Activated naive CD8-positive, alpha-beta T cell (primary cell): ENCODE results near the gene TCN2.

Experiments
- H3K27ac Mint-ChIP-seq: one replicate; pipeline ENCODE4 v1.8.0; 2021; ENCODE audit warnings: mixed read lengths
- H3K27me3 Mint-ChIP-seq: one replicate; pipeline ENCODE4 v1.8.0; 2021; ENCODE audit warnings: mixed read lengths
- H3K36me3 Mint-ChIP-seq: one replicate; pipeline ENCODE4 v1.8.0; 2021; ENCODE audit warnings: mixed read lengths
- H3K4me1 Mint-ChIP-seq: one replicate; pipeline ENCODE4 v1.8.0; 2021; ENCODE audit warnings: low read depth, mixed read lengths
- H3K4me3 Mint-ChIP-seq: one replicate; pipeline ENCODE4 v1.8.0; 2021; ENCODE audit warnings: mild to moderate bottlenecking, mixed read lengths
- H3K9me3 Mint-ChIP-seq: one replicate; pipeline ENCODE4 v1.8.0; 2021; ENCODE audit warnings: low read depth, mixed read lengths

Gene TCN2

DNA sequence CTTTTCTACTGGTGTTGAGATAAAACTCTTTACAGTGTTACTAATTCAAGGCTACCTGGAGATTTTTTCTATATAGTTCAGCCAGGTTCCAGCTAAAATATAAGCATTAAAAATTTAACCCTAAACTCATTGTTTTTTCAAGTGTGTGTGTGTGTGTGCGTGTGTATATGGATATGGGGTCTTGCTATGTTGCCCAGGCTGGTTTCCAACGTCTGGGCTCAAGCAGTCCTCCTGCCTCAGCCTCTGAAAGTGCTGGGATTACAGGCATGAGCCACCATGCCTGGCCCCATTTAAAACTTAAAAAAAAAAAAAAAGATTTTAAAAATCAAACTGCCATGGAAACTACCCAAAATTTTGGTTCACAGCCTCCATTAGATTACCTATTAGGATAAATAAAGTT is 10.8 kb upstream of the TCN2 start:
- H3K9me3 Mint-ChIP-seq = no peaks in the 10 kb centered on the region
- no peaks in the 10 kb centered on the region for H3K4me1 Mint-ChIP-seq
- H3K4me3 Mint-ChIP-seq = no peak overlapping the region
- H3K36me3 Mint-ChIP-seq = no peaks in the 10 kb centered on the region
- H3K27ac Mint-ChIP-seq = no peak overlapping the region
- H3K27me3 Mint-ChIP-seq = peaks cover 4% of the 10 kb centered on the region

DNA sequence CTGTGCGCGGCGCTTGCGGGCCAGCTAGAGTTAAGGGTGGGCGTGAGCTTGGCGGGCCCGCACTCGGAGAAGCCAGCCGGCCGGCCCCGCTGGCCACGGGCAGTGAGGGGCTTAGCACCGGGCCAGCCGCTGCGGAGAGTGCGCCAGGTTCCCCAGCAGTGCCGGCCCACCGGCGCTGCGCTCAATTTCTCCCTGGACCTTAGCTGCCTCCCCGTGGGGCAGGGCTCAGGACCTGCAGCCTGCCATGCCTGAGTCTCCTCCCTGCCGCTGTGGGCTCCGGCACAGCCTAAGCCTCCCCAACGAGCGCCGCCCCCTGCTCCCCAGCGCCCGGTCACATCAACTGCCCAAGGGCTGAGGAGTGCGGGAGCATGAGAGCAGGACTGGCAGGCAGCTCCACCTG is 10.1 kb upstream of the TCN2 start:
- Mint-ChIP-seq H3K4me3 (no peak overlapping the region), H3K27ac (no peak overlapping the region), H3K36me3 (no peaks in the 10 kb centered on the region), H3K4me1 (no peaks in the 10 kb centered on the region), H3K27me3 (peaks cover 4% of the 10 kb centered on the region), H3K9me3 (no peaks in the 10 kb centered on the region)

DNA sequence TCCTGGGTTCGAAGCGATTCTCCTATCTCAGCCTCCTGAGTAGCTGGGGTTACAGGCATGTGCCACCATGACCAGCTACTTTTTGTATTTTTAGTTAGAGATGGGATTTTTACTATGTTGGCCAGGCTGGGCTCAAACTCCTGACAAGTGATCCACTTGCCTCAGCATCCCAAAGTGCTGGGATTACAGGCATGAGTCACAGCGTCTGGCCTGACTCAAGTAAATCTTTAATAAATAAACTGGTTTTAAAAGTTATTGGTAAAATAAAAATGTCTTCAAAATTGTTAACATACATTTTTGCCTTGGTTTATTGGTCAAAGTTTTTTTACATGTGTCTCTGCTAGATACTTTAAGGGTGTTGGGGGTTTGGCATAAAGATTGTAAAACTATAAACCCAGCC is 8.0 kb upstream of the TCN2 start:
- peaks cover 2% of the 10 kb centered on the region for H3K27me3 Mint-ChIP-seq
- H3K9me3 Mint-ChIP-seq = no peaks in the 10 kb centered on the region
- no peak overlapping the region for H3K27ac Mint-ChIP-seq
- no peaks in the 10 kb centered on the region for H3K36me3 Mint-ChIP-seq
- peaks cover 1% of the 10 kb centered on the region for H3K4me1 Mint-ChIP-seq
- no peak overlapping the region for H3K4me3 Mint-ChIP-seq

DNA sequence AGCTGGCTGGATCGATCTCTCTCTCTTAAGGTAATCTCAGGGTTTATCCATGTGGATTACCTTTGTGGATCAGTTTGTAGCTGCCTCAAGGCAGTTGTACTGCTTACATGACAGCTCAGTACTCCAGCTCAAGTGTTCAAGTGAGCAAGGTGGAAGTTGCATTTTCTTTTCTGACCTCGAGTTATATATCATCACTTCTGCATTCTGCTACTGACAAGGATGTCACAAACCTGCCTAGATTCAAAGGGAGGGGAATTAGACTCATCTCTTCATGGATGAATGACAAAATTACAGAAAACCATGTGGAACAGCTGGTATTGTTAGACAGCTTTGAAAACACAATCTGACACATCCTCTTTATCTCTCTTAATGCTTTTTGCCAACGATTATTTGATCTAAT is 6.1 kb upstream of the TCN2 start:
- no peak overlapping the region for H3K27ac Mint-ChIP-seq
- no peak overlapping the region for H3K4me3 Mint-ChIP-seq
- H3K4me1 Mint-ChIP-seq = peaks cover 6% of the 10 kb centered on the region
- no peaks in the 10 kb centered on the region for H3K36me3 Mint-ChIP-seq
- H3K27me3 Mint-ChIP-seq = peaks cover 2% of the 10 kb centered on the region
- no peaks in the 10 kb centered on the region for H3K9me3 Mint-ChIP-seq

DNA sequence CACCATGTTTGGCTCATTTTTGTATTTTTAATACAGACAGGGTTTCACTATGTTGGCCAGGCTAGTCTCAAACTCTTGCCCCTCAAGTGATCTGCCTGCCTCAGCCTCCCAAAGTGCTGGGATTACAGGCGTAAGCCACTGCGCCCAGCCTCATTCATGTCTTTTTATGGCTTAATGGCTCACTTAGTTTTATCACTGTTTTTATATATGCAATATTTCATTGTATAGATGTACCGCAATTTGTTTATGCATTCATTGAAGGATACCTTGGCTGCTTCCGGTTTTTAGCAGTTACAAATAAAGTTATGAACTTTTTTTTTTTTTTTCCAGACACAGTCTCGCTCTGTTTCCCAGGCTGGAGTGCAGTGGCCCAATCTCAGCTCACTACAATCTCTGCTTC is 5.5 kb upstream of the TCN2 start:
- Mint-ChIP-seq H3K4me1 (peaks cover 9% of the 10 kb centered on the region), H3K4me3 (no peak overlapping the region), H3K27ac (no peak overlapping the region), H3K9me3 (no peaks in the 10 kb centered on the region), H3K27me3 (peaks cover 2% of the 10 kb centered on the region), H3K36me3 (no peaks in the 10 kb centered on the region)

DNA sequence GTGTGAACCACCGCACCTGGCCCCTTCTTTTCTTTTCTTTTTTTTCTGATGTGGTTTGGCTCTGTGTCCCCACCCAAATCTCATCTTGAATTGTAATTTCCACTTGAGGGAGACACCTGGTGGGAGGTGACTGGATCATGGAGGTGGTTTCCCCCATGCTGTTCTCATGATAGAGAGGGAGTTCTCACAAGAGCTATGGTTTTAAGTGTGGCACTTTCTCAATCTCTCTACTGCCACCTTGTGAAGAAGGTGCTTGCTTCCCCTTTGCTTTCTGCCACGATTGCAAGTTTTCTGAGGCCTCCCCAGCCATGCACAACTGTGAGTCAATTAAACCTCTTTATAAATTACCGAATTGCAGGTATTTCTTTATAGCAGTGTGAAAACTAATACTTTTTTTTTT is 4.9 kb upstream of the TCN2 start:
- Mint-ChIP-seq H3K9me3 (no peaks in the 10 kb centered on the region), H3K4me3 (no peak overlapping the region), H3K4me1 (peaks cover 13% of the 10 kb centered on the region), H3K27me3 (peaks cover 2% of the 10 kb centered on the region), H3K36me3 (no peaks in the 10 kb centered on the region), H3K27ac (no peak overlapping the region)

DNA sequence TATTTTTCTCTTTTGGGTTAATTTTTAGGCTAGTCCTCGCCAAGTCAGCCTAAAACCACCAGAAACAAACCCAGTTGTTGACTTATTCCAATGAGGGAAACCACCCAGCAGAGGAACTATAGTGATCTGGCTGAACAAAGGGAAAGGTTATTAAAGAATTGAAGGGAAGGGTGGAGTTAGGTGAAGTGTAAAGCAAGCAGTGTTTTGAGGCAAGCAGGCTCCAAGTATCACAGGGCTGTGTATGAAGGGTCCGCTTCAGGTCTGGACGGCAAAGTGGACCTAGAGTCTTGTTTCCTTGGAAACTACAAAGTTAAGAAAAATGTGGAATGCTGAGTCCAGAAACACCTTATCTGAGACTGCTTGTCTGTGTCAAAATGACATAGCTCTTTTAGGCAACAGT is 3.2 kb upstream of the TCN2 start:
- H3K4me3 Mint-ChIP-seq = no peak overlapping the region
- no peaks in the 10 kb centered on the region for H3K9me3 Mint-ChIP-seq
- no peak overlapping the region for H3K27ac Mint-ChIP-seq
- H3K36me3 Mint-ChIP-seq = no peaks in the 10 kb centered on the region
- peaks cover 19% of the 10 kb centered on the region for H3K4me1 Mint-ChIP-seq
- H3K27me3 Mint-ChIP-seq = no peaks in the 10 kb centered on the region

DNA sequence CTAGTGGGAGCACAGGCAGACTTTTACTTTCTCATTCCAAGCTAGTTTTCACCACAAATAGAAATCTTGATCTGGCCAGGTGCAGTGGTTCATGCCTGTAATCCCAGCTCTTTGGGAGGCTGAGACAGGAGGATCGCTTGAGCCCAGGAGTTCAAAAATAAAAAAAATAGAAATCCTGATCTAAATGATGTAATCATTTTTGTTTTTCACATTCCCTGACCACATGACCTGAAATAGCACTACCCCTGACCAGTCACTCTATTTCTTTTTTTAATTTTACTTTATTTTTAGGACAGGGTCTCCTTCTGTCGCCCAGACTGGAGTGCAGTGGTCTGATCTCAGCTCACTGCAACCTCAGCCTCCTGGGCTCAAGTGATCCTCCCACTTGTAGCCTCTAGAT is 2.3 kb upstream of the TCN2 start:
- H3K36me3 Mint-ChIP-seq = no peaks in the 10 kb centered on the region

DNA sequence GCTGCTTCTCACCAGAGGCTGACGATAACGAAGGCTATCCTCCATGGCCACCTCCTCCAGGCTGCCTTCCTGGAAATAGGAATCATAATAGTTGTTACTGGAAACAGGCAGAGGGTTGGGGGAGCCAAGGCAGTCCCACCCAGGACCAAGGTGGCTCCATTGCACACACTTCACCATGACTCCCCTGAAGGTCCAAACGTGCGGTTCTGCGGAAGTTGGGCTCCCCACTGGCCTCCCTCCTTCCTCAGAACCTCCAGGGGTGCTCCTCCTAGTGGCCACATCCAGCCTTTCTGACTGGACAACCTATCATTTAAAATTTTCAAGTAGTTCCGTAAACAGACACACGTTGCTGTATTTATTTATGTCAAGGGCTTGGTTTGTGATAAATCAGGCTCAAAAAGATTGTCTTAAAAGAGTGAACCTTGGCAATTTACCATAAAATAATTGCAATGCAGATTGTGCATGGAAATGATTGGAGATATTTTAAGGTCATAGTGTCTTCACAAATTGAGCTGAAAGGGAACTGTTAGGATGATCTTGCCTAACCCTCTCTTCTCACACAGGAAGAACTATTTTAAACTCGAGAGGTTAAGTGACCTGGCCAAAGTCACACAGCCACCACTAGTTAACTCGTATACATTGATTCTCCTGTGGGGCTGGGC is 1.4 kb upstream of the TCN2 start:
- H3K36me3 Mint-ChIP-seq = no peaks in the 10 kb centered on the region
- H3K27me3 Mint-ChIP-seq = no peaks in the 10 kb centered on the region
- peaks cover 21% of the 10 kb centered on the region for H3K4me1 Mint-ChIP-seq
- H3K27ac Mint-ChIP-seq = no peak overlapping the region
- H3K9me3 Mint-ChIP-seq = no peaks in the 10 kb centered on the region
- peak overlapping the region; percentile 70 for H3K4me3 Mint-ChIP-seq

More for the DNA sequence above, 2.3 kb upstream of the TCN2 start:
- Mint-ChIP-seq H3K4me3 (no peak overlapping the region), H3K4me1 (peaks cover 21% of the 10 kb centered on the region), H3K27me3 (no peaks in the 10 kb centered on the region), H3K27ac (no peak overlapping the region), H3K9me3 (no peaks in the 10 kb centered on the region)

DNA sequence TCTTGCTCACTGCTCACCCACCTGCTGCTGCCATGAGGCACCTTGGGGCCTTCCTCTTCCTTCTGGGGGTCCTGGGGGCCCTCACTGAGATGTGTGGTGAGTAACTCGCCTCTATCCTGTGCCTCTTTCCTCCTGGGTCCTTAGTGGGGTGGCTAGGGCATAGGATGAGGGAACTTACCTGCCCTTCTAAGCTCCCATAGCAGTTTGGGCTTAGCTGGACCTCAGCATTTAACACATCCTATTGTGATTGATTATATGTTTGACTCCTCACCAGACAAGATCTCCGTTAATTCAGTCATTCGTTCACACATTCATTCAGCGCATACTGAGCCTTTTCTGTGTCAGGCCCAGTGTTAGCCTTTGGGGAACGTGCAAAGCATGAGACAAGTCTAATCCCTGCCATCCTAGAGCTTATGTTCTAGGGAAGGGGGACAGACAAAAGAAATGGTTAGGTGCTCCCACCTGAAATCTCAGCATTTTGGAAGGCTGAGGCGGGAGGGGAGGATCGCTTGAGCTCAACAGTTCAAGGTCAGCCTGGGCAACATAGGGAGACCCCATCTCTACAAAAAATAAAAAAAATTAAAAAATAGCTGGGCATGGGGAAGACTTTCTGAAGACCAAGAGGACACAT is 441 bp downstream of the TCN2 start:
- Mint-ChIP-seq H3K36me3 (no peaks in the 10 kb centered on the region), H3K27me3 (no peaks in the 10 kb centered on the region), H3K9me3 (no peaks in the 10 kb centered on the region), H3K4me1 (peaks cover 20% of the 10 kb centered on the region), H3K4me3 (peak overlapping the region; percentile 82), H3K27ac (no peak overlapping the region)

DNA sequence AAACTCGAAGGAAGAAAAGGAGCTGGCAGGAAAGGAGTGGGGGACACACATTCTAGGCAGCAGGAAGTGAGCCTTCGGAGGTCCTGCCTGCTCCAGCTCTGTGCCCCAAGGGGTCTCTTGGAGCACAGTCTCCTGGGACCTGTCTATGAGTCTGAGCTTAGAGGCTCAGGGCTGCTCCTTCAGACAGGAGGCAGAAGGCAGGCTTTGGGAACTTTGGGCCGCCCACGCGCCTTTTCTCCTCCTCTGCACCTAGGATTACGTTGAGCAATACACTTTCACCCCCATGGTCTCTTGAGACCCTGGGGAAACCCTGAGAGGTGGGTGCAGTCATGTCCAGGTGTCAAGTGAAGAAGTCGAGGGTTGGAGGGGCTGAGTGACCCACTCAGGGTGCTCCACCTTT is 965 bp downstream of the TCN2 start:
- Mint-ChIP-seq H3K4me3 (no peak overlapping the region), H3K27ac (no peak overlapping the region), H3K27me3 (no peaks in the 10 kb centered on the region), H3K9me3 (no peaks in the 10 kb centered on the region), H3K4me1 (peaks cover 20% of the 10 kb centered on the region), H3K36me3 (no peaks in the 10 kb centered on the region)

DNA sequence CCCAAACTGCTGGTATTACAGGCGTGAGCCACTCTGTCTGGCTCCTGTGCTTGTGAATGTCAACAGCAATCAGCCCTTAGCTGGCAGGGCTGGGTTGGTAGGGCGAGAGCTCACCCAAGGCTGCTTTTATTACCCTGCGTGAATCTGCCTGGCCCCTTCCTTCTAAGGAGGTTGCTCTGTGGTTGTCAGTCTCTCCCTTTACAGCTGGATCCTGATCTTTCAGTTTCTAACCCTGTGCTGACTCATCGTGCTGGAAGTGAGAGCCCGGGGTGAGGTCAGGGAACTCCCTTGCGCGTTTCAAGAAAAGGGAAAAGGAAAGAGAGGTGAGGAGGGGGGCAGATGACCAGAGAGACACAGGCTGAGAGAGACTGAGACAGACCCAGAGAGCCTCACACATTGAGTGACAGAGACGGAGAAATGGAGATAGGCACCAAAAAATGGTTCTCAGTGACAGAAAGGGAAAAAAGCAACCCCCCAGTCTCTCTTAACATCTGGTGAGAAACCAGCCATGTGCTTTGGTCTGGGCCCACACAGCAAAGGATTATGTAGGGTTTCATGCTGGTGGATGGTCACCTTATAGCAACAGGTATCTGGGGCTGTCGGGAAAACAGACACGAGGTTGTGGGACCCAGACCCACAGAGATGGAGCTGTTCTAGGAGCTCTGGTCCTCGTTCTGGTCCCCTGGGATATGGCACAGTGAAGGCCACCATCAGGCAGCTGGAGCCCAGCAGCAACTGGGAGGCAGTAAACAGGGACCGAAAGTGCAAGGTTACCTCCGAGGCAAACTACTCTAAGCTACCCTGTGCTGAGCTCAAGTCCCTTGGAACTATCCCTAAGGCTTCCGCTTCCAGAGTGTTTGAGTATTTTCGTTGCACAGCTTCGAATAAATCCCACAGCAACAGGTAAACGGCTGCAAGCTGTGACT is 2.5 kb downstream of the TCN2 start:
- no peaks in the 10 kb centered on the region for H3K36me3 Mint-ChIP-seq
- no peak overlapping the region for H3K4me3 Mint-ChIP-seq
- H3K4me1 Mint-ChIP-seq = peaks cover 20% of the 10 kb centered on the region
- no peak overlapping the region for H3K27ac Mint-ChIP-seq
- no peaks in the 10 kb centered on the region for H3K9me3 Mint-ChIP-seq
- peaks cover 1% of the 10 kb centered on the region for H3K27me3 Mint-ChIP-seq

DNA sequence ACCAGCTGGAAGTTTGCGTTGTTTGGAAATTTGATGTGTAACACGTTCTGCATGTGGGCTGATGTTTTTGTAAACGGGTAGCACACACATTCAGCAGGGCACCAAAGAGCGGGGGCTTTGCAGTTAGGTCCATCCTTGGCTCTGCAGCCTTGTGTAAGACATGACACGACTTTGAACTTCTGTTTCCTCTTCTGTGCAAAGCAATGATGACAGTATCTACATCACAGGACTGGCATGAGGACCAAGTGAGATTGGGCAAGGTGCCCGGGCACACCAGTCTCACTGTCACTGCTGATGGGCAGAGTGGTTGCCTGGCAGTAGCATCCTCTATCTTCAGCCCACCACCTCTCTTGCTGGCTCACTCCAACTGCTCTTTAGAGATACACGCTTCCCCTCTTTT is 3.3 kb downstream of the TCN2 start:
- Mint-ChIP-seq H3K9me3 (no peaks in the 10 kb centered on the region), H3K36me3 (no peaks in the 10 kb centered on the region), H3K27me3 (peaks cover 1% of the 10 kb centered on the region), H3K27ac (no peak overlapping the region), H3K4me1 (peaks cover 20% of the 10 kb centered on the region), H3K4me3 (no peak overlapping the region)

DNA sequence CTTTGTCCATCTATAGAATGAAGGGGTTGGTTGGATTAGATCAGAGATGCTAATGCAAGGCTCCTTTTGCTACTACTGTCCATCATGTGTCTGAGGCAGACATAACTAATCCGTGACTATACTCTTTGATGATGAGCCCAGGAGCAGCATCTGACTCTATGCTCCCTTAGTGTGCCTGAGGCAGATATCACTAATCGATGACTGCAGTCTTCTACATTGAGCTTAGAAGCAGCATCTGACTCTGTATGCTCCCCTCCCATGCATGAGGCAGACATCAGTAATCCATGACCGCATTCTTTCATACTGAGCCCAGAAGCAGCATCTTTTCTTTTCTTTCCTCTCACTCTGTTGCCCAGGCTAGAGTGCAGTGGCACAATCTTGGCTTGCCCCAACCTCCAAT is 4.2 kb downstream of the TCN2 start:
- no peaks in the 10 kb centered on the region for H3K36me3 Mint-ChIP-seq
- peaks cover 13% of the 10 kb centered on the region for H3K4me1 Mint-ChIP-seq

DNA sequence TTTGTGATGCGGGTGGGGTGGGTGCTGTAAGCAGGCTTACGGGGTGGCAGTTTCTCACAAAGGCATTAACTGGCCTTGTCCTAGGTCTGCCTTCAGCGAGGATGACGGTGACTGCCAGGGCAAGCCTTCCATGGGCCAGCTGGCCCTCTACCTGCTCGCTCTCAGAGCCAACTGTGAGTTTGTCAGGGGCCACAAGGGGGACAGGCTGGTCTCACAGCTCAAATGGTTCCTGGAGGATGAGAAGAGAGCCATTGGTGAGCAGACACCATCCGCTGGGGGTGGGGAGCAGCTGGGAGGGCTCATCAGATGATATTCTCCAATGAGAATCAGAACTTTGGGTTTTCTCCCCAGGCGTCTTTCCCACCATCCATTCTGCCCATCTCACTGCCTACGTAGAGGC is 5.8 kb downstream of the TCN2 start:
- Mint-ChIP-seq H3K27me3 (peaks cover 1% of the 10 kb centered on the region), H3K36me3 (no peaks in the 10 kb centered on the region), H3K9me3 (no peaks in the 10 kb centered on the region), H3K27ac (no peak overlapping the region), H3K4me1 (peaks cover 3% of the 10 kb centered on the region), H3K4me3 (no peak overlapping the region)

More for the DNA sequence above, 4.2 kb downstream of the TCN2 start:
- Mint-ChIP-seq H3K9me3 (no peaks in the 10 kb centered on the region), H3K27me3 (peaks cover 1% of the 10 kb centered on the region), H3K27ac (no peak overlapping the region), H3K4me3 (no peak overlapping the region)
